GM04503 (cell line): ENCODE results near the gene DLGAP4.

ENCODE experiments used
- DNase-seq: peaks from one replicate; pipeline ENCODE4 v3.0.0-alpha.2; 2012; ENCODE audit warnings: low read depth

DLGAP4 gene

GRCh38 chr20:36477475-36477874 lies 171.3 kb downstream of the DLGAP4 start:
- no peak for DNase-seq

GRCh38 chr20:36478137-36478905 lies 172.2 kb downstream of the DLGAP4 start:
- no peak for DNase-seq

DNA sequence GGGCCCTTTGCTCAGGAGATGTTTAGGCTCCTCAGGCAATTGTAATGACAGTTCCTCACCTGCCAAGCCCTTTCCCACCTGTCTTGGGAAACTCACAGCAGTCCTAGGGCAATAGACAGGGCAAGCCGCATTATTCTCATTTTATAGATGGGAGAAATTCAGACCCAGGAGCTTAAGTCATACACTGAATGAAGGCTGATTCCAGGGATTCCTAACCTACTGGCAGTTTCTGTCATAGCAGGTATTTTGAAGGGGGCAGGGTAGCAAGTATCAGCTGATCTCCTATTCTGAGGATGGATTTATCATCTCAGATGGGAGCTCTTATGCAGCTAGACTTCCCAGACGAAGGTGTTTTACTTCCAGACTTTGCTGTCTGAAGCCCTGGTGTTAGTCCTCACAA lies 173.8 kb downstream of the DLGAP4 start:
- no peak for DNase-seq

GRCh38 chr20:36480456-36481048 lies 174.4 kb downstream of the DLGAP4 start:
- no peak for DNase-seq

GRCh38 chr20:36481380-36482043 lies 175.4 kb downstream of the DLGAP4 start:
- DNase-seq, result no peak

GRCh38 chr20:36482044-36482473 lies 175.9 kb downstream of the DLGAP4 start:
- DNase-seq, result no peak

DNA sequence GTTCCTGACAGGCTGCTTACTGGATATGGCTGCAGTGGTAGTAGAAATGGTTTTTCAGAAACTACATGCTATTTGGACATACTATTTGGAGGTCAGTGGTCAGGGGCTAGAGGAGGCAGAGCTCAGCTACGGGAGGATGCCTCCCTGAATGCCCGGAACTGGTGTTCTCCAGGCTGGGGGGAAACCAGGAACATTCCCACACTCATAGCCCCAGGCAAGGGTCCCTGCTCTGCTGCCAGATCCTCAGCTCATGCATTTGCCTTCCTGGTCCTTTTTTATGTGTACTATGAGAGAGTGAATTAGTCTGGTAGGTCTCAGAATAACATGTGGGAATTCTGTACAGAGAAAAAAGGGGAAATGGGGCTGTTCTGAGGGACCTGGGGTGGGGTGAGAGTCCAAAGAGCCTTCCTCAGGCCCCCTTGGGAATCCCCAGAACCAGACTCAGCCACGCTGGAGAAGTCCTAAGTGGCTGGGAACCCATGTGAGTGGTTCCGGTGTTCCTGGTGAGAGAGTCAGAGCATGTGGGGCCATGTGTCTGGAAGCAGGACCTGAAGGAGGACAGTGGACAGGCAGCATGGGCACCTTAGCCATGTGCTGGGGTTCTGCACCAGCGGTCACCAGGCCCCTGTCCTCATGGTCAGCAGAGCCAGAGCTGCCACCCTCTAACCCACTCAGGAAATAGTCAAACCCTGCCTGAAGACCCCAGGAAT lies 177.2 kb downstream of the DLGAP4 start:
- DNase-seq, result no peak

DNA sequence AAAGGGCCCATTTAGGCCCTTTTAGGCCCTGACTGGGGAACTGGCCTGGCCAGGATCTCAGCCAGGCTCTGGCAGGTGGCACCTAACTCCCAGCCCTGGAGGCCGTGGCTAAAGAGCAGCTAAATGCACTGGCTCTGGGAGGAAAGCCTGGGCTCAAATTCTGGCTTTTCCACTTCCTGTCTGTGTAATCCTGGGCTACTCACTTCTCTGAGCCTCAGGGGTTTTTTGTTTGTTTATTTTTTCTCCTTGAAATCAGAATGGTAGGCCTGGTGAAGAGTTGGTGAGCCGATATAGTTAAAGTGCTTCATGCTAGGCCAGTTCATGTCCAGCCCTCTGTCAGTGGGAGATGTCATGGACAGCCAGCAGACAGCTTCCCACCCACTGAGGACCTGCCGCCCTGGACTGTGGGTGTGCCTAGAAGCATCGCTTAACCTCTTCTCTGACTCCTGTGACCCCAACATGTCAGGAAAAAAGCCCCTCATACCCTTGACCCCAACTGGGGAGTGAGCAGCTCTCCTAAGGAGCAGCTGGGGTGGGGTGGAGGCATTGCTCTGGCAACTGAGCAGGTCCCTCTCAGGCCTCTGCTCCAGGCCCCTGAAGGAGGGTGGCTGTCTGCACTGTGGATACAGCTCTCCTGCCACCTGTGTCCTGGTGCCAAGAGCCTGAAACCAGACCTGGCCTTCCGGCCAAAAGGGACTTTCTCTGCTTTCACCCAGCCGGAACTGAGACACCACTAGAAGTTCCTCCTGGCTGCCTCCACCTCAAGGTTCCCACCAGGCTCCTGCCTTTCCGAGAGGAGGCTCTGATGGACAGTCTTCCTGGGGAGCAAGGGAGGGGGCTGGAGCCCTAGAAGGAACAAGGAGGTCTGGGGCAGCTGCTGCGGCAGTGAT lies 178.0 kb downstream of the DLGAP4 start:
- DNase-seq, result no peak

DNA sequence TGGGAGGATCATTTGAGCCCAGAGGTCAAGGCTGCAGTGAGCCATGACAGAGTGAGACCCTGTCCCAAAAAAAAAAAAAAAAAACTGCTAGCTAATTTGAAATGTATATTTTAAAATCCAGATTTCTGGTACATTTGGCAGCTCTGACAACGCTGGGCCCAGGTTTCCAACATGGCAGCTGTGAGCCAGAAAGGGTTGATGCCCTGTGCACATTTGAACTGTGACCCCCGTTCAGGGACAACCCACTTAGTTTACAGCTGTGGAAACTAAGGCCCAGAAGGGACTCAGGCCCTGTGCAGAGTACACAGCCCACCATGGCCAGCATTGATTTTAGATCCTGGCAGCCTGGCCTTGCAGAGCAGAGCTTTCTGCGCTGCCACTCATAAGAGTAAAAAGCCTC lies 179.1 kb downstream of the DLGAP4 start:
- DNase-seq, result no peak

- DNase-seq, result no peak
Measured at GRCh38 chr20:36487069-36487468, 180.9 kb downstream of the DLGAP4 start.

DNA sequence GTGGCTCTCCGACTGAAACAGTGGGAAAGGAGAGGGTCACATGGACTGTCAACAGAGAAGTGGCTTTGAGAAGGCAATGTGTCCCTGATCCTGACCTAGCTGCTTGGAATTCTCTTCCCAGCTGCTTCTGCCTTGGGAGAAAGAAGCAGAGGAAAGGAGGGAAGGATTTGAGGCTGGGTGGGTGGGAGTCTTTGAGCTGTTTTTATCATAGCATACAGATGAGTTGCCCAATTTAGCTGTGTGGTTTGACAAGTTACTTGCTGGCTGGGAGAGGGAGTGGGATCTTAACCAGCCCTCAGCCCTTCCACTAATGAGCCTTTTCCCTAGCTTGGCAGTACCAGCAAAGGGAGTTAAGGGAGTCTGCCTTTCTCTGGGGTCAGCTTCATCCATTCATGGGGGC lies 184.1 kb downstream of the DLGAP4 start:
- no peak for DNase-seq

- DNase-seq, result no peak
Measured at GRCh38 chr20:36491901-36492617, 185.9 kb downstream of the DLGAP4 start.

DNA sequence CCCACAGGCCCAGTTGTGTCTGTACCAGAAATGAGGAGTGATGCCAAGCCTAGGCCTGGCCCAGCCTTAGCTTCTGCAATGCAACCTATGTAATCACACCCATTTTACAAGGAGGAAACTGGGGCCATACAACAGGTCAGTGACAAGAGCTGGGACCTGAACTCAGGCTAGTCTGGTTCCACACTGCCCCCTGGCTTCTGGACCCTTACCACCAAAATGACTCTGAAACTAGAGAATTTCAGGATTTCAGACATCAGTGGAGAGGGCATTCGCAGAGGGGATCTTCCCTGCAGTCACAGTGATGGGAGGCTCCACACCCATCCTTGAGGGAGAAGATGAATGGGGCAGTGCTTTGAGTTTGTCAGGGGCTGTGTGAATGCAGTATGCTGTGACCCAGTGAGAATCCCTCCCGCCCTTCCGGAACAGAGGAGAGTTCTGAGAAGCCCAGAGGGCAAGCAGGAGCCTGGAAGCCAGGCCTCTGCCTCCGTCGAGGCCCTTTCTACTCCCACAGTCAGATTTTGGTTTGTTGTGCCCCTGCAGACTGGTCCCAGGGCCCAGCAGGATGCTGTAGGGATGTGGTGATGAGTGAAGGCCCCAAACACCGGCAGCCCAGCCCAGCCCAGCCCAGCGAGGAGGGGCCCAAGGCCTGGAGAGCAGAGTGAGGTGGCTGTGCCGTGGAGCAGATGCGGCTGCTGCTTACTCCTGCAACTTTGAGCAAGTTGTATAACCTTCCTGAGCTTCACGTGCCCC lies 187.1 kb downstream of the DLGAP4 start:
- no peak for DNase-seq

DNA sequence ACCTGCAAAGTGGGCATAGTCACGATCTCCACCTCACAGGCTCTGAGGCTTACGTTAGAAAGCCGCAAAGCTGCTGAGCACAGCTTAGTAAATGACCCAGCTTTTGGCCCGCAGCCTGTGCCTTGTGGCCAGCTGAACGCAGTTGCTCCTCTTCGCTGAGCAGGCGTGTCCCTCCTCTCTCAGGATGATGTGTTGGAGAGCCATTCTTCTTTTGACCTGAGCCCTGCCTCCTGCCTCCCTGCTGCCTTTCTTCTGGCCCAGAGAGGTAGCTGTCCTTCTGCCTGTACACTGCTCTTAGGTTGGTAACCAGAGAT lies 187.6 kb downstream of the DLGAP4 start:
- peak; percentile 51 for DNase-seq

DNA sequence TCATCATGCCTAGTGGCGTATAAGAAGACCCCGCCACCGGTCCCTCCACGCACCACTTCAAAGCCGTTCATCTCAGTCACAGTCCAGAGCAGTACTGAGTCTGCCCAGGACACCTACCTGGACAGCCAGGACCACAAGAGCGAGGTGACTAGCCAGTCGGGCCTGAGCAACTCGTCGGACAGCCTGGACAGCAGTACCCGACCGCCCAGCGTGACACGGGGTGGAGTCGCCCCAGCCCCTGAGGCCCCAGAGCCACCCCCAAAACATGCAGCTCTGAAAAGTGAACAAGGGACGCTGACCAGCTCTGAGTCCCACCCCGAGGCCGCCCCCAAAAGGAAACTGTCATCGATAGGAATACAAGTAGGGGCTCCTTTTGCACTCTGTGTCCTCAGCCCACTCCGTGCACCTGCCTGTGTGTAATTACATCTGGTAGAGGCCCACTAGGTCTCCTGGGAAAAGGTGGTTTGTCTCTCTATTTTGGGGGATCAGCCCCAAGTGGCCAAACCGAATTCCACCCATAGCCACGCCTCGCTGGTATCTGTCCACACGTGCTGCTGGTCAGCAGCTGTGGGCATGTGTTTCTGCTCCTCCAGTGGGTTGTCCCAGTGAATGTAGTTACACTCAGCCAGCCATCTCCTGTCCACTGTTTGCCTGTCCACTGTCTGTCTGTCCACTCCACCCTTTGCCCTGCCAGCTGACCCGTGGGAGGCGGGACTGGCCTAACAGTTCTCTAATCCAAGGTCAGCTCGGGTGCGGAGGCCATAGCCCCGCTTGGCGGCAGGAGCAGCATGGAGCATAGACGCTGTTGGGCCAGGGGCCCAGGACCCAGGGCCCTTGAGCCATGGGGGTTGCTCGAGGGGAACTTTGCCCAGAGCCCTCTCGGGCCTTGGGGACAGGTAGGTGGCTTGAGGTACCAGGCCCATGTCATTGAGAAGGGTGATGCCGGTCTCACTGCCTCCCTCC lies 190.8 kb downstream of the DLGAP4 start:
- no peak for DNase-seq

DNA sequence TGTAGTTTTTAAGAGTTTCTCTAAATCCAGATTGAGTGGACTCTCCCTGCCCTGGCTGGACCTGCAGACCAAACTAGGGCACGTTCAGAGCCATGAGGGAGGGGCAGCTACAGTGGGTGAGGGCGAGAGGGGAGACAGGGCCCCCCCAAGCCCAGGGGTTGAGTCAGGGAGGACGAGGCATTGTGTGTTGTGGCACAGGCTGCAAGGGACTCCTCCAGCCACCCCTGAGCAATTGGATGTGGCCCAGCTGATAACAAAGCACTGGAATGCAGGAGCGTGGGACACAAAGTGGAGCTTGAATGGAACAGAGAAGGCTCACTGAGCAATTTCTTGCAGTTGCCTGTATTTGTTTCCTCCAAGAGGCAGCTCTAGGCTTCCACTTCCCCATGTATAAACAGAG lies 191.7 kb downstream of the DLGAP4 start:
- no peak for DNase-seq

- DNase-seq, result no peak
Measured at GRCh38 chr20:36498386-36499179, 192.4 kb downstream of the DLGAP4 start.

- no peak for DNase-seq
Measured at GRCh38 chr20:36499211-36499610, 193.1 kb downstream of the DLGAP4 start.
